Mesodermal cell (in vitro differentiated cells): ENCODE measurements around the gene NRL.

Experiments
- H3K27ac ChIP-seq: 2 replicates; pipeline ENCODE4 v1.7.0; 2013; ENCODE audit warnings: mild to moderate bottlenecking, low read depth, low read length, moderate library complexity; ENCODE audit not compliant: severe bottlenecking
- H3K36me3 ChIP-seq: 2 replicates; pipeline ENCODE4 v1.7.1; 2013; ENCODE audit warnings: mild to moderate bottlenecking, low read length, moderate library complexity; ENCODE audit not compliant: control insufficient read depth, insufficient read depth
- H3K4me1 ChIP-seq: one replicate; pipeline ENCODE4 v1.7.1; 2013; ENCODE audit warnings: mild to moderate bottlenecking, low read length; ENCODE audit not compliant: insufficient read depth, control insufficient read depth, poor library complexity, severe bottlenecking
- H3K4me3 ChIP-seq: 2 replicates; pipeline ENCODE4 v1.7.0; 2013; ENCODE audit warnings: low read length, control low read depth, mild to moderate bottlenecking; ENCODE audit not compliant: insufficient read depth, poor library complexity, severe bottlenecking; ENCODE audit errors: extremely low read depth
- H3K9me3 ChIP-seq: 2 replicates; pipeline ENCODE4 v1.7.1; 2013; ENCODE audit warnings: mild to moderate bottlenecking, low read length, moderate library complexity; ENCODE audit not compliant: control insufficient read depth
- WGBS, 2 experiments: methylation state at CpG; one replicate each; pipeline ENCODE4 v1.1.5; 2013; ENCODE audit warnings: missing lambda C conversion rate in 2 of 2; ENCODE audit not compliant: insufficient coverage in 2 of 2; 5-methylcytosine and 5-hydroxymethylcytosine counted together

Gene NRL

DNA sequence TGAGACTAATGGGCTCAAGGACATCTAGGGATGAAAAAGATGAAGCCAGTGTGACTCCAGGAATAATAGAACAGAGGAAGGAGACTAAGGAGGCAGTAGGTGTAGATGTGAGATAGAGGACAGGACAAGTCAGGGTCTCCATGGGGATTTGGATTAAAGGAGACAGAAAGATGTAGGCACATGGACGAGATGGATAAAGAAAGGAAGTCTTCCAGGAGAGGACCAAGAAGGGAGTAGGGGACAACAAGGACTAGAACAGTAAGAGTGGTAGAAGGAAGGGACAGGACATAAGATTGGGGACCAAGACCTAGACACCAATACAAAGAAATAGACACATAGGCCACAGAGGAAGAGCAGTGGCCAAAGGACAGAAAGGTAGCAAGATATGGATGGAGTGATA is 27.7 kb downstream of the NRL start:
- no peak overlapping the region for H3K4me3 ChIP-seq

DNA sequence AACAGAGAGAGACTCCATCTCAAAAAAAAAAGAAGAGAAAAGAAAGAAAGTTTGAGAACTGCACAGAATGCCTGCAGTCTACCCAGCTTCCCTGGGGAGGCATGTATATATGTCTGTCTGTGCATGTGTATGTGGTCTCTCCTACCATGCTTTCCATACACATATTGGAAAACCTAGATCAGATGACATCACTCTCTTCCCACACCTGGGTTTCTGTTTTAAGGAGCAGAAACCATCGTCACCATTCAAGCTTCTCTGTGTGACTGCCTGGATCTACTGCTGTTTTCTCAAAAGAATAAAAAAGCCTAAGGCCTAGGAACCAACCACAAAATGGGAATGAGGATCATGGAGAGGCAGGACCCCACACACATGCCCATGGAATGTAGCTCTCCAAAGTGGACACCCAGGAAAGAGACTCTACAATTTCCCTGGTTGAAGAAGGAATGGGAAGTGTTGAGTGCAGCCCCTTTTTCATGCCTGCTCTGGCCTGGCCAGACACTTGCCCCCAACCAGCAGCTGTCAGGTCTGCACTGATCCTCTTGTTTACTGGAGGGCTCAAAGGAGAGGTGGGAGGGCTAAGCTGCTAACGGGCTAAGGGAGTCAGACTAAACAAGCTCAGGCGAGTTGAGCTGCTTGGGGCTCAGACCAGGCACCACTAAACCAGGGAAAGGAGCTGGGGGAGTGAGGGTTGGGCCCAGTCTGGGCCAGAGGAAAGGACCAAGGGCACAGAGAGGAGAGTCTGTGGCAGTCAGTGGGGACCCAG is 28.4 kb downstream of the NRL start:
- Histone ChIP-seq H3K4me3 (no peak overlapping the region), H3K36me3 (no peaks in the 10 kb centered on the region), H3K4me1 (no peaks in the 10 kb centered on the region), H3K9me3 (no peaks in the 10 kb centered on the region), H3K27ac (no peak overlapping the region)
- 65 to 79% methylated on average over 3 of the region's 3 CpGs for WGBS, 2 experiments

More for the DNA sequence above, 27.7 kb downstream of the NRL start:
- H3K4me1 ChIP-seq: no peaks in the 10 kb centered on the region
- no peaks in the 10 kb centered on the region for H3K9me3 ChIP-seq
- H3K36me3 ChIP-seq: no peaks in the 10 kb centered on the region
- no peak overlapping the region for H3K27ac ChIP-seq
- whole genome bisulfite sequencing, 2 experiments: 75 to 100% methylated on average over 1 of the region's 1 CpG

DNA sequence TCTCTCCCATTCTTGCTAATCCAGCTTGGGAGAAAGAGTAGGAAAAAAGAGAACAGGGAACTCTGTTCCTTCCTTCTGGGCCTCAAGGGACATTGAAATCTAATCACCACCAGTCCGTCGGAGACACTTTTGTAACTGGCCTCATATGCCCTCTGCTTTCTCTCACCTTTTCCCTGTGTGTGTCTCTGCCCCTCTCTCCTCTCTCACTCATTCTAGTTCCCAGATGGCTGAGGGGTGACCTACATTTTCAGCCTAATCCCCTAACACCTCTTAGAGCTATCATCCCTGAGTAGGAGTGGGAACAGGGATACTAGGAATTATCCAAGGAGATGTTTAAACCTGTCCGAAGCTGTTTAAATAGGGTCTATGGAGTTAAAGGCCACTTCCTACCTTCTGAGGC is 29.5 kb downstream of the NRL start:
- Histone ChIP-seq H3K4me3 (no peak overlapping the region), H3K9me3 (no peaks in the 10 kb centered on the region), H3K27ac (no peak overlapping the region), H3K4me1 (peaks cover 5% of the 10 kb centered on the region), H3K36me3 (no peaks in the 10 kb centered on the region)
- WGBS, 2 experiments: 79 to 100% methylated on average over 2 to 3 of the region's 3 CpGs

DNA sequence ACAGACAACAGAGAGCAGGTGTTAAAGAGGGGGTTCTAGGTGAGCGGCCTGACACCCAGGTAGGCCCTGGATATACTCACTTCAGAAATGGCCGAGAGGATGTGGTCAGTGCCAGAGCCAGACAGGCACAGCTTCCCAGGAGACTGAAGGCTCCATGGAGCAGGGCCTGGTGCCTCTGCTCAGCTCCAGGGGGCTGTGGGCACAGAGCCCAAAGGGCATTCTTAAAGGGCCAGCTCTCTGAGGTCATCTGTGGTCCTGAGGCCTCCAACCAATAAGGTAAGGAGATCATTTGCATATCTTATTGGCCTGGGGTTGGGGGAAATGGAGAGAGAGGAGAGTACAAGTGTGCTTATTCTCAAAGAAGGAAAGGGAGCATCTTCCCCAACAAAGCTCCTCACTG is 30.3 kb downstream of the NRL start:
- Histone ChIP-seq H3K9me3 (no peaks in the 10 kb centered on the region), H3K4me1 (peaks cover 5% of the 10 kb centered on the region), H3K27ac (no peak overlapping the region), H3K36me3 (no peaks in the 10 kb centered on the region), H3K4me3 (no peak overlapping the region)
- 92 to 95% methylated on average over 2 of the region's 2 CpGs for WGBS, 2 experiments

DNA sequence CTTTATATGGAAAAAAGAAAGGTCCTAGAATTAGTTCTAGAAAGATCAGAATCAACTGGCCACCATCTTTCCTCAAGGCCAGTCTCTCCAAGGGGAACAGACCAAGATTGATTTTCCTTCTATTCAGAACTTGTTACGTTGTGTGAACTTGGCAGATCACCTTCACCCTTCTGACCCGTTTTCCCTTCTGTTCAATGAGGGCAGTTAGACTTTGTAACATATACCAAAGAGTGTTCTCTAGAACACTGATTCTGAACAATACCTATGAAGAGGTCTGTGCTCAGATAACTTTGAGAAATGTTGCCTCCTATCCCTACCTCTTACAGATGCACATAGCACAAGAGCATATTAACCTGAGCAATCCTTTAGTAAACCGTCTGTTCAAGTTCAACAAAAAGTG is 31.3 kb downstream of the NRL start:
- Histone ChIP-seq H3K4me3 (no peak overlapping the region), H3K36me3 (no peaks in the 10 kb centered on the region), H3K27ac (no peak overlapping the region), H3K9me3 (no peaks in the 10 kb centered on the region), H3K4me1 (peaks cover 5% of the 10 kb centered on the region)
- WGBS, 2 experiments: 83 to 88% methylated on average over 2 to 3 of the region's 3 CpGs

DNA sequence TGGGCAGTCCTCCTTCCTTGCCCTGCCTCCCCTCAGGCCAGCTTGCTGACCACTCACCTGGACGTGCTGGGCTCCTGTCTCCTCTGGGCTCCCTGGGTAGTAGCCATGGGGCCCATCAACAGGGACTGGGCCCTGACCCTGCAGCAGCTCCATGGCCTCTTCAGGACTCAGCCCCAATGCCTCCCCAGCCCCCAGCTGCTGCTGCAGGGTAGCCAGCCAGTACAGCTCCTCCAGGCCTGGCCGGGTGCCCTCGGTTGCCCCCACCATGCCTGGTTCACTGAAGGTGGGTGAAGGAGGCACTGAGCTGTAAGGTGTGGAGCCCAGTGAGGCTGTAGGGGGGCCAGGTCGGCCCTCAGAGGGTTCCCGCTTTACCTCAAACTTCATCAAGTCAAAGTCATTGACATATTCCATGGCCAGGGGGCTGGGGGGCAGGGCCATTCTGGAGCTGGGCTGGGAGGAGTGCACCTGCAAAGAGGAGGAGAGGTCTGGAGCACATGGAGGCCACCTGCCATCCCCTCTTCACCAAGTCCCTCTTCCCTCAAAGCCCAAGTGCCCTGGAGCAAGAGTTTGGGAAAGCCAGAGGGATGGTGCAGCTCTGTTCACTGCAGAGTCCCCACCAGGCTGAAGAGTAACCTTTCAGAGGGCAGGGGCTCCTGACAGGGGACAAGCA is 32.2 kb downstream of the NRL start:
- H3K27ac ChIP-seq: no peak overlapping the region
- peaks cover 5% of the 10 kb centered on the region for H3K4me1 ChIP-seq
- no peak overlapping the region for H3K4me3 ChIP-seq
- no peaks in the 10 kb centered on the region for H3K9me3 ChIP-seq
- H3K36me3 ChIP-seq: no peaks in the 10 kb centered on the region
- WGBS, 2 experiments: 83 to 84% methylated on average over 1 to 3 of the region's 5 CpGs

DNA sequence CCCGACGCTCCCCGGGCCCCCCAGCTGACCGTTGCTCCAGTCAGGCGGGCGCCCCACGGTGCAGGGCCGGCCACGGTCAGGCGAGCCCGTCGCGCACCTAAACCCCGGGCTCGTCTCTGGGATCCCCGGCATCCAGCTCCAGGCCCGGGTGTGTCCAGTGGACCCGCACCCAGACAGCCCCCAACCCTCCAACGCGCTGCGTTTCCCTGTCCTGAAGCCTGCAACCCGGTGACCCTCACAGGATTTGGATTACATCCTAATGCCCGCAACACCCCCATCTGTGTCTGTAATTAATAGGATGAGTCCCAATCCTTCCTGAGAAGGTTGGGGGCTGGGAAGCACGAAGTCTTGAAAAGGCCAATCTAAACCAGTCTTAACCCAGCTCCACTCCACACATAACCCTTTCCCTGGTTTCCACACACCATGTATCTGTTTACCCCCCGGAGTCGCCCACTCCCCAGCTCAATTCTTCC is 33.0 kb downstream of the NRL start:
- Histone ChIP-seq H3K9me3 (no peaks in the 10 kb centered on the region), H3K36me3 (no peaks in the 10 kb centered on the region), H3K4me1 (peaks cover 5% of the 10 kb centered on the region), H3K27ac (no peak overlapping the region), H3K4me3 (peak overlapping the region; percentile 42)
- WGBS, 2 experiments: 12 to 16% methylated on average over 18 of the region's 26 CpGs

DNA sequence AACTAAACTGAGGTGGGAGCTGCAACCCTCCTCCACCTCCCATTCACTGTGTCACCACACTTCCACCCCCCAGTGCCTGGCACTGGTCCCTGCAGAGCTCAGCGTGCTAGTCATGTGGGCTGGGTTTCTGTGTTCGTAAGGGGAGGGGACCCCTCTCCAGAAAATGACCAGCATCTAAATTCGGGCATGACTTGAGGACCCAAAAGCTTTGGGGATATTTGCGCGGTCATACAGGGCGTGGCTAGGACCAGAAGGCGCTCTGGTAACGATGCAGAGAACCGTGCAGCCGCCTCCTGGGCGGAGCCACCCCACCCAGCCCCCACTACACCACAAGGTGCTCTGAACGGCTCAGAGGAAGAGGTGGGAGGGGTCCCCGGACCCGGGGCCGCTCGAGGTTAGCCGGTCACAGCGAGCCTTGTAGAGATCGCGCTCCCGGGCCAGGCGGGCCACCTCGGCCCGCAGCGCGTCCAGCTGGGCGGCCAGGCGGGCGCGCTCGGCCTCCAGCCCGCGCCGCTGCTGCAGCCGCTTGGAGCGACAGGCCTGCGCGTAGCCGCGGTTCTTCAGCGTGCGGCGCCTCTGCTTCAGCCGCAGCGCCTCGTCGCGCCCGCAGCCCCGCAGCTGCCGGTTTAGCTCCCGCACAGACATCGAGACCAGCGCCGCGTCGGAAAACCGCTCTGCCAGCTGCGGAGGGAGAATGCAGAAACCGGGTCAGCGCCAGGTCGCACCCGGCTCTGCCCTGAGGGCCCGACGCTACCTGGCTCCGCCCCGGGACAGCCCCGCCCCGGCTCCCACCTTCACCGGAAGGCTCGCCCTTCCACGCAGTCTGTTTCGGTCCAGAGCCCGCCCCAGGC is 33.6 kb downstream of the NRL start:
- Histone ChIP-seq H3K27ac (no peak overlapping the region), H3K36me3 (no peaks in the 10 kb centered on the region), H3K4me3 (peak overlapping the region; percentile 42), H3K4me1 (peaks cover 5% of the 10 kb centered on the region), H3K9me3 (no peaks in the 10 kb centered on the region)
- WGBS, 2 experiments: 0 to 1% methylated on average over 54 to 62 of the region's 74 CpGs

DNA sequence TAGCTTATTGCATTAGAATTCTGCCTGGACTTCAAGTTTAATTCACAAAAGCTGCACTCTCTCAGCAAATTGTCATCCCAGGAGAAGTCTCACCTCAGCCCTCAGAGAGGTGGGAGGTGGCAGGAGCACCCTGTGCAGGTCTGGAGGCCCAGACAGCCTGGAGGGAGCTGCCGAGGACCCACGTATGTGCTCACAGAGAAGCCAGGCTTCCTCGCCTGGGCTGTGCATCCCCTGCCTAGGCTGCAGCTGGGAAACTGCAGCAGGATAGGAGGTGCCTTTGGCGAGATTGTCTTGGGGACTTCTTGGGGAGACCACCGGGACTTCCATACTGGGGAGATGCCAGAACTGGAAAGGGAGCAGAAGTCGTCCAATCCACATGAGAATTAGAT is 34.6 kb downstream of the NRL start:
- Histone ChIP-seq H3K36me3 (no peaks in the 10 kb centered on the region), H3K4me3 (no peak overlapping the region), H3K27ac (no peak overlapping the region), H3K4me1 (peaks cover 5% of the 10 kb centered on the region), H3K9me3 (no peaks in the 10 kb centered on the region)
- 84 to 89% methylated on average over 3 to 6 of the region's 6 CpGs for WGBS, 2 experiments

DNA sequence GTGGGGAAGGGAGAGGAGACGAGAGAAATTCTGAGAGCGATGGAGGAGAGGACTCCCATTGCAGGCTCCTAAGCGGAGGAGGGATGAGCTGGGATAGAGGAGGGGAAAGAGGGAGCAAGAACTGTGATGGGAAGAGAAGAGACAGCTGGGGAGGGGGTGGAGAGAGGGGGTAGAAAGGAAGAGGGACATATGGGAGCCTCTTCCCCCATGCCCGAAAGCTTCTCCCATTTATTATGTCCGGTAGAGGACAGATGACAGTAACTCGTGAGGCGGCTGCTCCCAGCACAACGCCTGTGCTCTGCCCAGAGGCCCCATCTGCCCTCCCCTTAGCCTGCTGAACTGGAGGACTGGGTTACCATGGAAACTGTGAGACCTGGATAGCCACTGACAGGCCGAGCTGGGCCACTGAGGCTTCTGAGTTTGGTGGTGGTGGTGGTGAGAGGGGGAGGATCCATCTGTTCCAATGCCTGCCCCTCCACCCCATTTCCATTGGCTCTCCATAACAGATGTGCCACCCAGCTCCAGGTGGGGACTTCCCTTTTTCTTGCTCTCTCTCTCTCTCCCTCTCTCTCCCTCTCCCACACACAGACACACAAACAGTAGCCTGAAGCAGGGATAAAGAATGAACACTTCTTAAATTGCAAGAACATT is 35.1 kb downstream of the NRL start:
- Histone ChIP-seq H3K27ac (no peak overlapping the region), H3K4me1 (peaks cover 5% of the 10 kb centered on the region), H3K4me3 (no peak overlapping the region), H3K36me3 (no peaks in the 10 kb centered on the region), H3K9me3 (no peaks in the 10 kb centered on the region)
- 53 to 69% methylated on average over 7 of the region's 9 CpGs for WGBS, 2 experiments
